ENCODE data around the gene STRIP1.

The STRIP1 gene

GRCh38 chr1:110098222-110099026 lies 64.0 kb downstream of the STRIP1 start:
- DNase-seq, result no peak

GRCh38 chr1:110100335-110100734 lies 65.9 kb downstream of the STRIP1 start:
- no peak for DNase-seq

GRCh38 chr1:110102081-110102480 lies 67.7 kb downstream of the STRIP1 start:
- no peak for DNase-seq

Measured in NCI-H2081 treated with DMSO at 0.1 percent for 48 hours (cell line).